NT2/D1 (cell line): ENCODE measurements around the gene TMEM255B.

Source experiments
- YY1 ChIP-seq: IDR thresholded peaks from 2 replicates; pipeline ENCODE4 v1.6.1; 2011; ENCODE audit not compliant: insufficient read length, insufficient read depth
- ZNF274 ChIP-seq: IDR thresholded peaks from 2 replicates; pipeline ENCODE4 v1.6.1; 2011; ENCODE audit warnings: mild to moderate bottlenecking, low read depth, low read length

DNA sequence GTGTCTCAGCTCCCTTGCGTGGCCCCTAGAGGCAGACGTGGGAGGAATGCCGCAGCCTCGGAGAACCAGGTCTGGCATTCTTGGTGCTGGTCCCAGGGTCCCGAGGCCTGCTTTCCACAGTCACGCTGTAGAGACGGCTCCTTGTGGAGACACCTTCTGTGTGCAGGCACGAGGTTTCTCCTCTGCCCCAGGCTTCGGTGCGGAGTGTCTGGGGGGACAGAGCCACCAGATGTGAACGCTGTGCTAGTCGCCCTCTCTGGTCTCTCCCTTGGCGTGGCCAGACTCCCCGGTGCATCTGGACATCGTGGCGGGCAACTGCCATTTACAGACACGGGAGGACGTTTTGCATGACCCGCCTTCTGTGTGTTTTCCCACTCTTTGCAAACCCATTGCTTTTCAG, 7.5 kb upstream of the TMEM255B start:
- TF ChIP-seq ZNF274, result no peak
- no peak for TF ChIP-seq YY1
